WI38 (cell line): Measurements from ENCODE around the gene UST.

ENCODE experiments used
- H3K4me3 ChIP-seq: 2 replicates; pipeline ENCODE4 v1.5.1; 2011; ENCODE audit warnings: low read depth, mild to moderate bottlenecking, control low read depth, low read length
- CTCF ChIP-seq: IDR thresholded peaks from 2 replicates; pipeline ENCODE4 v1.5.1; 2012; ENCODE audit warnings: low read depth, mild to moderate bottlenecking, control low read depth, low read length

The UST gene

GRCh38 chr6:148829415-148830101 lies 82.7 kb downstream of the UST start:
- no peak overlapping the region for H3K4me3 ChIP-seq
- no peak for TF ChIP-seq CTCF

DNA sequence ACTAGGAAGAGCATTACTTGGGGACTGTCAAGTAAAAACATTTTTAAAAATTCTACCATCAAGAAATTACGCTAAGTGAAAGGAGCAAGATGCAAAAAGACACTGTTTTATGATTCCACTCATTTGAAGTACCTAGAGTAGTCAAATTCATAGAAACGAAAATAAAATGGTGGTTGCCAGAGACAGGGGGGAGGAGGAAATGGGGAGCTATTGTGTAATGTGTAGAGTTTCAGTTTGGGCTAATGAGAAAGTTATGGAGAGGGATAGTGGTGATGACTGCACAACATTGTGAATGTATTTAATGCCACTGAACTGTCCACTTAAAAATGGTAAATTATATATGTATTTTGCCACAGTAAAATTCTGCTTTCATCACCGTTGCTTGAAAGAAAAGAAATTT lies 83.8 kb downstream of the UST start:
- no peak overlapping the region for H3K4me3 ChIP-seq
- TF ChIP-seq CTCF: no peak

DNA sequence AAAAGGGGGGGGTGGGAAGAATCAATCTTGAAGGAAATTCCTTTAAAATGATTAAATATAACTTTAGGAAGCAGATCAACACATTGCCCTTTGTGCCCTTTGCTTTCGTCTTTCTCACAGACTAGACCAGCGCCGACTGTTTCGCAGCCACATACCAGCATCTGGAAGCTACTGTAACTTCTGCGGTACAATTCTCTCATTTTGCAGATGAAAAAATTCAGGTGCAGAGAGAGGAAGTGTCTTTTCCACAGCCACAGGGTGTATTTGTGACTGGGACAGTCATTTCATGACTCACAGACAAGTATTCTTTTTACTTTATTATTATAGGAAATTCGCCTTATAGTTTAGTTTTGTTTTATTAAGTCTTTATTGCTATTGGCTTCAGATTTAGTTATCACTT lies 84.2 kb downstream of the UST start:
- H3K4me3 ChIP-seq: no peak overlapping the region
- no peak for TF ChIP-seq CTCF

GRCh38 chr6:148831531-148831930 lies 84.7 kb downstream of the UST start:
- no peak for TF ChIP-seq CTCF
- H3K4me3 ChIP-seq: no peak overlapping the region

GRCh38 chr6:148835920-148836441 lies 89.2 kb downstream of the UST start:
- H3K4me3 ChIP-seq: no peak overlapping the region
- TF ChIP-seq CTCF: no peak

DNA sequence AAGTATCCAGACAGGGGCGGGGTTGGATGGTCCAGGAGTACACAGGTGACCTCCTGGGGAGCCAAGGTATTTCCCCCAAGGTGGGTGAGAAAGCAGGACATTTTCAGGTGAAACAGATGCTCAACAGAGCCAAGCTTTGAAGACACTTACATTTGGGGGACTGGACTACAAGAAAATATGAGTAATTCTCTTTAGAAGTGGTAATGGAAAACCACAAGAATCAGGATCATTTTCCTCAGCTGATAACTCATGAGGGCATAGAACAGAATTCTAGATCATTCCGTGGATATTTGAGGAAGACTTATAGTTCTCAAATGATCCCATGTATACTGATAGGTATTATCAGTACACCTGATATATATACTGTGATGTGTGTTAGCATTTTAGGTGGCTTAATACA lies 89.9 kb downstream of the UST start:
- H3K4me3 ChIP-seq: no peak overlapping the region
- TF ChIP-seq CTCF: no peak

DNA sequence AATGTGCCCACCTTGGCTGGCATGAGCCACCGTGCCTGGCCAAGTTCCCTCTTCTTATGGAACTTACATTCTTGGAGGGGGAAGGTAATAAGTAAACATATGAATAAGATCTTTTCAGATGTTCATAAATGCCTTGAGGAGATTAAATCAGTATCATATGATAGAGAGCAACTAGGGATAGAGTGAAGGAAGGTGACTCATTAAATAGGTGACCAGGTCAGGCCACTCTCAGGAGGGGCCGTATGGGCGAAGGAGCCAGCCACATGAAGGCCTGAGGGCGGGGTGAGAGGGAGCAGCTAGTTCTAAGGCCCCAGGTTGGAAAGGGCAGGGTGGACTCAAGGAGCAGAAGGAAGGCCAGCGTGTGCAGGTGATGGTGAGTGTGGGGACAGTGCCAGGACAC lies 91.1 kb downstream of the UST start:
- no peak for TF ChIP-seq CTCF
- H3K4me3 ChIP-seq: no peak overlapping the region
